Hepatocyte (in vitro differentiated cells): Measurements from ENCODE around the gene ARMC7.

Source experiments
- EZH2 ChIP-seq: fragments of 200-600 bp; sonication (generic); IDR thresholded peaks from 2 replicates; pipeline ENCODE4 v1.6.1; 2016; ENCODE audit warnings: antibody characterized with exemption, mild to moderate bottlenecking, borderline replicate concordance
- EZH2phosphoT487 ChIP-seq: fragments of 200-600 bp; sonication (generic); IDR thresholded peaks from one replicate; pipeline ENCODE4 v1.6.1; 2018; ENCODE audit warnings: antibody characterized with exemption, mild to moderate bottlenecking, low read depth, moderate library complexity; ENCODE audit not compliant: unreplicated experiment, severe bottlenecking
- TF ChIP-seq, protein P1 (sequence below): fragments of 200-600 bp; sonication (generic); IDR thresholded peaks from 2 replicates; pipeline ENCODE4 v1.5.1; 2016; ENCODE audit warnings: antibody characterized with exemption, mild to moderate bottlenecking; ENCODE audit not compliant: poor library complexity

DNA sequence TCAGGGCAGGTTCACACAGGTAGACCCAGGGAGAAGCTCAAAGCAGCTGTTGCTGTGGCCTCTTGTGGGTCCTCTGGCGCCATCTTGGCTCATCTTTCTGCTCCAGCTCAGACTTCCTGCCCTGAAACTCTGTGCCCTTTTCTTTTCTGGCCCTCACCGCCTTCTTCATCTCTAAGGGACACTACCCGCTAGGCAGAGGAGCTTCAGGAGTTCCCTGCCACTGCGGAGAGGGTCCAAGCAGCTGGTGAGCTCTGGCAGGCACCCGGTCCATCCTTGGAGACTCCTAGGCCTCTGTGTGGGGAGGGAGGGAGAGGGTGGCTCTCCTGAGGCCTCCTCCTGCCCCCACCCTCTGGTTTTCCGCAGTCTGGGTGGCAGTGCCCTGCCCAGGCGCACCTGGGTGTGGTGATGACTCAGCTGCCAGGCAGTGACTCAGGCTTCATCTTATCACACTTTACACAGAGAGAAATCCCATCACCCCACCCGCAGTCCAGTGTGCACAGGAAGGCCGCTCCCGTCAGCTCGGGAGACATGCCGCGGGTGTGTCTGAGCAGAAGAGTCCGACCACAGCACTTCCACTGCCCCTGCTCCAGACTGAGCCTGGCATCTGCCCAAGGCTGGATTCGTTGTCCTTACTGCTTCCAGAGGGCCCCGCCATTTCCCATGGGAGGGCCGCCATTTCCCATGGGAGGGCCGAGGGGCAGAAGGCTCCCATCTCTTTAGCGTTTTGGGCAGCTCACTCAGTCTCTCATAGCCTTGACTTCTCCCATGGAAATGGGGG, 14.5 kb downstream of the ARMC7 start:
- TF ChIP-seq, protein P1, sequence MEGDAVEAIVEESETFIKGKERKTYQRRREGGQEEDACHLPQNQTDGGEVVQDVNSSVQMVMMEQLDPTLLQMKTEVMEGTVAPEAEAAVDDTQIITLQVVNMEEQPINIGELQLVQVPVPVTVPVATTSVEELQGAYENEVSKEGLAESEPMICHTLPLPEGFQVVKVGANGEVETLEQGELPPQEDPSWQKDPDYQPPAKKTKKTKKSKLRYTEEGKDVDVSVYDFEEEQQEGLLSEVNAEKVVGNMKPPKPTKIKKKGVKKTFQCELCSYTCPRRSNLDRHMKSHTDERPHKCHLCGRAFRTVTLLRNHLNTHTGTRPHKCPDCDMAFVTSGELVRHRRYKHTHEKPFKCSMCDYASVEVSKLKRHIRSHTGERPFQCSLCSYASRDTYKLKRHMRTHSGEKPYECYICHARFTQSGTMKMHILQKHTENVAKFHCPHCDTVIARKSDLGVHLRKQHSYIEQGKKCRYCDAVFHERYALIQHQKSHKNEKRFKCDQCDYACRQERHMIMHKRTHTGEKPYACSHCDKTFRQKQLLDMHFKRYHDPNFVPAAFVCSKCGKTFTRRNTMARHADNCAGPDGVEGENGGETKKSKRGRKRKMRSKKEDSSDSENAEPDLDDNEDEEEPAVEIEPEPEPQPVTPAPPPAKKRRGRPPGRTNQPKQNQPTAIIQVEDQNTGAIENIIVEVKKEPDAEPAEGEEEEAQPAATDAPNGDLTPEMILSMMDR: no peak
- TF ChIP-seq EZH2 (no peak), EZH2phosphoT487 (no peak)
